GM18909 (cell line): ENCODE results near the gene ADAM10.
"Not testable (repeated sequence)": the region's sequence is repeated elsewhere in the genome, so short reads cannot be mapped to it uniquely, and the experiment has no call there.

Experiments used
- ATAC-seq: cut with Tn5 transposase; IDR thresholded peaks from one replicate; pipeline ENCODE4 v1.9.1; 2021; ENCODE audit warnings: mild to moderate bottlenecking; ENCODE audit not compliant: unreplicated experiment, poor library complexity

Gene ADAM10, protein sequence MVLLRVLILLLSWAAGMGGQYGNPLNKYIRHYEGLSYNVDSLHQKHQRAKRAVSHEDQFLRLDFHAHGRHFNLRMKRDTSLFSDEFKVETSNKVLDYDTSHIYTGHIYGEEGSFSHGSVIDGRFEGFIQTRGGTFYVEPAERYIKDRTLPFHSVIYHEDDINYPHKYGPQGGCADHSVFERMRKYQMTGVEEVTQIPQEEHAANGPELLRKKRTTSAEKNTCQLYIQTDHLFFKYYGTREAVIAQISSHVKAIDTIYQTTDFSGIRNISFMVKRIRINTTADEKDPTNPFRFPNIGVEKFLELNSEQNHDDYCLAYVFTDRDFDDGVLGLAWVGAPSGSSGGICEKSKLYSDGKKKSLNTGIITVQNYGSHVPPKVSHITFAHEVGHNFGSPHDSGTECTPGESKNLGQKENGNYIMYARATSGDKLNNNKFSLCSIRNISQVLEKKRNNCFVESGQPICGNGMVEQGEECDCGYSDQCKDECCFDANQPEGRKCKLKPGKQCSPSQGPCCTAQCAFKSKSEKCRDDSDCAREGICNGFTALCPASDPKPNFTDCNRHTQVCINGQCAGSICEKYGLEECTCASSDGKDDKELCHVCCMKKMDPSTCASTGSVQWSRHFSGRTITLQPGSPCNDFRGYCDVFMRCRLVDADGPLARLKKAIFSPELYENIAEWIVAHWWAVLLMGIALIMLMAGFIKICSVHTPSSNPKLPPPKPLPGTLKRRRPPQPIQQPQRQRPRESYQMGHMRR

DNA sequence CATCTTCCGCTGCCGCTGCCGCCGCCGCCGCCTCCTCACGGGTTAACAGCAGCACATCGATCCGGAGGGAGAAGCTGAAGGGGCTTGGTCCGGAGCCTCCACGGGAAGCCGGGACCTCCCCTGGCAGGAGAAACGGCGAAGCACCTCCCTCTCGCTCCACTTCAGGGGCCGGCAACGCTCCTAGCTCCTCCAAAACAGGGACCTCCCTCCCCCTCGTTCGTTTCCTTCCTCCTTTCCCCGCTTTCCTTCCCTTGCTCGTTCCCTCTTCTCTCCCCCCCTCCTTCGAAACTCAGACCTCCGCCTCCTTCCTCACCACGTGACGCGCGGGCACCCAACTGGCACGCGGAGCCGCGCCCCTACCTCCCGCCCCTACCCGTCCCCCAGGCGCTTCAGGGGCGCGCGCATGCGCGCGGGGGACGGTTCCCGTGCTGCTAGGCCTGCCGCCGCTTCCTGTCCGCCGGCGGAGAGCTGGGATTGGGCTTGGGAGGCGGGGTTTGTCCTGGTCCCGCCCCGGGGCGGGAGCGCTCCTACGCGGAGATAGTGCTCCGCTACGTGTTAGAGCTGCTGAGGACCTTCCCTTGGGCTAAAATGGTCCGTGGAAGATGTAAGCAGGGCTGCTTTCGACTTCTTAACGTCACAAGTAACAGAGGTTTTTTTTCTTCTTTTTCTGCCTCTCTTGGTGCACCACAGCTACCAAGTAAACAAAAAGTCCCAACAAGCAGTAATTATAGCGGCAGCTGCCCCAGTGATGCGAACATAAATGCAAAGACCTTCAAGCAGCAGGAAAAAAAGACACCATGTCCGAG, at the start of gene ADAM10:
ADAM10 (minus strand) TSS at position 176 of the 806 bp plus-strand sequence; CDS start at position 3, 173 bp downstream.
- ATAC-seq = peak; percentile 85

DNA sequence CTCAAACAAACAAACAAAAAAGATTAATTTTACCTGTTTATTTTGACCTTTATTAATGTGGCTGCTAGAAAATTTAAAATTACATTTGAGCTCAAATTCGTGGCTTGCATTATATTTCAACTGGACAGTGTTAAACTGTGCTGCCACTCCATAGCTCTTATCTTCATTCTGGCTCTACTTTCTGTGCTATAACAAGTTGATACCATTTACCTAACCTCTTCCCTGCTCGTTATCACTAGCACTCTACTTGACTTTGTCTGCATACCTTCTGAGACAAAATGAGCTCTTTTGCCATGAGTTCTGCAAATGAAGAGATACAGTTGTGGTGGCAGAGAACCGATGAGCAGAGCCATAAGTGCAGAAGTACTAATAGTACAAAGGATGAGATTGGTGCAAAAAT, 48.0 kb upstream of the ADAM10 start:
- no peak for ATAC-seq

DNA sequence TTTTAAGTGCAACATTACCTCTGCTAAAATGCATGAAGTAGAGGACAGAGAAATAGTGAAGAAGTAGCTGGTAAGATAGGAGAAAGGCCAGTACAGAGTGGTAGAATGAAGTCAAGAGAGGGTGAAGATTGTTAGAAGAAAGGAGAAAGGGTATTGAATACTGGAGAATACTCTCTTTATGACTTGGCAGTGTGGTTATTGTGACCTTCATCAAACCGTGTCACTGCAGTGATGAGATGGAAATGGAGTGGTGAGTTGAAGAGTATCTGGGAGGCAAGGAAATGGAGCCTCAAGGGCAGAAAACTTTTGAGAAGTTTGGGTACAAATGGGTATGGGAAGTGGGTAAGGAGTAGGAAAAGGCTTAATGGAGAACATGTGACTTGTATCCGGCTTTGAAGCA, 46.3 kb upstream of the ADAM10 start:
- ATAC-seq = no peak

DNA sequence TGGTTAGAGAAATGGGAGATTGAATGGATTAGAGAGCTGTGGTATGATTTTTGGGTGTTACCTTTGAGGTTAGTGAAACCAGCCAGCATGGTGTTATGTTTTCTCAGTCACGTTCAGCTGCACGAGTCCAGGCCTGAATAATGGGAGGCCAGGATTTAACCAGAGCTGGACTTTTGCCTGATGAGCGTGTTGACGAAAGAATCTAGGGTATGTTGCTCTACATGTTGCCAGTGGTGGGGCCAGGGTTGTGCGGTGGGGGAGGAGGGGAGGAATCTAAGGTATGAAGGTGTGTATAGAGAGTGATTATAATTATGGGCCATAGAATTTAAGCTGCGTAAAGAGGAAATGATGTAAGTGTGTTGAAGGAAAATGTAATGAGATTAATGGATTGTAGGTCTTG, 44.4 kb upstream of the ADAM10 start:
- ATAC-seq = no peak

DNA sequence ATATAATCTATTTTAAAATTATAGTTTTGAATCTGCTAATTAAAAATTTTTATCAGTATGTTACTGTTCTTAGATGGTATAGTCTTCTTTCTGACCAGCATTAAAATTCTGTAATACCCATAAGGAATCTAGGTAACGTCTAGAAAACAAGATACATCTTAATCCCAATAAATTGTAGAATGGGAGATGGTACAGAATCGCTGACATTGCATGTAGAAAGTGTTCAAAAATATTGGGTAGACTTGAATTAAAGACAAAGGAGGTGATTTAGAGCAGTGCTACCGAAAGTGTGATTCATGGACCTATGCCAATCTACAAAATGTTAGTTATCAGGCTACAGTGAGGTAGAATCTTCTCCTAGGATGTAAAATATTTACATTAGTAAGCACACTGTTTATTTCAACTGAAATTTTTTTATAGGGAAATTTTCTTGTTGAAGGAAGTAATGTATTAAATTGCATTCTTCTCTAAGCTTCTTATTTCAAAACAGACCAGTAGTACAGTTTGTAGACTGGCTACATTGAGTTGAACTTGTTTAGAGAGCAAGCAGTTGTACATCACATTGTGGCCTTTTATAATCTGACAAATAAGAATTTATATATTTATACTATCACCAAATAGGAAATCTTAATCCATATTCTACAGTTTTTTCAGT, 38.7 kb upstream of the ADAM10 start:
- no peak for ATAC-seq

DNA sequence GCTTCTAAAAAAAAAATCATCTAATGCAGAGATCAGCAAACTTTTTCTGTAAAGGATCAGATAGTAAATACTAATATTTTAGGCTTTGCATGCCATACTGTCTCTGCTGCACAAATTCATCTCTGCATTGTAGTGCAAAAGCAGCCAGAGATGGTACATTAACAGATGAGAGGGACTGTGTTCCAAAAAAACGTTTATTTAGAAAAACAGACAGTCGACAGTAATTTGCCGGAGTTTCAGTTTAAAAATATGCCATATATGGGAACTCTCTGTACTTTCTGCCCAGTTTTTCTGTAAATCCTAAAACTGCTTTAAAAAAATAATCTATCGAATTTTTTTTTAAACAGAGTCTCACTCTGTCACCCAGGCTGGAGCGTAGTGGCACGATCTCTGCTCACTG, 35.8 kb upstream of the ADAM10 start:
- ATAC-seq = no peak

DNA sequence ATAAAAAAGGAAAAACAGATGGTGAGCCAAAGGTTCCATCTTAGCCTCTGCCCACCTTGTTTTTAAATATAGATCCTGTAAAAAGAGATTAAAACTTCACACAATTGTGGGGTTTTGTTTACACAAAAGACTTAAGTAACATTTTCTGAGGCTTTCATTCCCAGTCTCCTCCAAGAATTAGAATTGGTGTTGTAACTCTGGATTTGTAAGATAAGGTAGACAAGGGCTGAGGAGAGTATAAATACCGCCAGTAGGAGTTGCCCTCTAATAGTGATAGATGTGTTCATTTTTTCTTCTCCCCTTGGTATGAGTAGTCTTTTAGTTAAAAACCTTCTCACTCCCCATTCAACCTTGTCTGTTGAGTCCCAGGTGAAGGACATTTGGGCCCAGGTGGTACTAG, 30.0 kb upstream of the ADAM10 start:
- no peak for ATAC-seq

DNA sequence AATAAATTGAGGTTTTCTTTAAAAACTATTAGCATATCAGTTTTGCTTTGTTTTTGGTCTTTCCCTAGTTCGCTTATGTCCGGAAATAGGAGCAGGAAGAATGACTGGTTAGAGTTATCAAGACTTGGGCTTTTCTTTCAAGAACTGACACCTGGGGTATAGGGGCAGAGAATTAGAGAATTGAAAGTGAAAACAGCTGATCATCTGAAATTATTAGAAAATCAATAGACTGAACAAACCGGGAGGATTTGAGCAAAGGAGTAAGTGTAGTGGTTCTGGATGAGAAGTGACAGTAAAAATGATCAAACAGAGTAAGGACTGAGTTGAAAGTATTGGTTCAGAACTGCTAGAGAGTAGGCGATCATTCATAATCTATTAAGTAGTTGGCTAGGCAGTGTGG, 27.6 kb upstream of the ADAM10 start:
- ATAC-seq = peak; percentile 59

DNA sequence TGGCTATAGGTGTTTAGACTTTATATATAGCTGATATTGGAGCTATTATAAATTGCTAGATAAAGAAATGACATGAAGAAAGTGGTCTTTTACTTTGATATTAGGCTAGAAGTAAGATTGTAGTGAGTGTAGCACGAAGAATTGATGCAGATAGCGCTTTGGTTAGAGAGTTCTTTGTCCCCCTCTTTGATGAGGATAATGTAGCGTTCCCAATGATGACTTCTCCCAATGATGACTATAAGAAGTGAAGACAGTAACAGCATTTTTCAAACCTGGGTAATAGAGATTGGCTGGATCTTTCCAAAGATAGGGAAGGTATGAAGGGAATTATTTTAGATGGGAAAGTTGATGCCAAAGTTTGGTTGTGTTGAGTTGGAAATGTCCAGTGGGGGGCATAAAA, 25.9 kb upstream of the ADAM10 start:
- no peak for ATAC-seq

DNA sequence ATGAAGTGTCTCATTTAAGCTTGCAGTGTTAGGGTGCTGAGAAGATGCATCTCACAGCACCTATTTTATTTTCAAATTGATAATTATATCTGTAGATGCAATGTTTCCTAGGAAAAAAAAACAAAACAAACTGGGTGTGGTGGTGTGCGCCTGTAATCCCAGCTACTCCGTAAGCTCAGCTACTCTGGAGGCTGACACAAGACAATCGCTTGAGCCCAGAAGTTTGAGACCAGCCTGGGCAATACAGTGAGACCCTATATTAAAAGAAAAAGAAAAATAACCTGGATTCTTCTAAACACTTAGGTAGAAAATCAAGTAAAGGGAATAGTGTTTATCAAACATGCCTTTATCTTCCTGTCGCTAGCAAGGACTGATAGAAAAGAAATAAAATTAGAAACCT, 23.5 kb upstream of the ADAM10 start:
- no peak for ATAC-seq

DNA sequence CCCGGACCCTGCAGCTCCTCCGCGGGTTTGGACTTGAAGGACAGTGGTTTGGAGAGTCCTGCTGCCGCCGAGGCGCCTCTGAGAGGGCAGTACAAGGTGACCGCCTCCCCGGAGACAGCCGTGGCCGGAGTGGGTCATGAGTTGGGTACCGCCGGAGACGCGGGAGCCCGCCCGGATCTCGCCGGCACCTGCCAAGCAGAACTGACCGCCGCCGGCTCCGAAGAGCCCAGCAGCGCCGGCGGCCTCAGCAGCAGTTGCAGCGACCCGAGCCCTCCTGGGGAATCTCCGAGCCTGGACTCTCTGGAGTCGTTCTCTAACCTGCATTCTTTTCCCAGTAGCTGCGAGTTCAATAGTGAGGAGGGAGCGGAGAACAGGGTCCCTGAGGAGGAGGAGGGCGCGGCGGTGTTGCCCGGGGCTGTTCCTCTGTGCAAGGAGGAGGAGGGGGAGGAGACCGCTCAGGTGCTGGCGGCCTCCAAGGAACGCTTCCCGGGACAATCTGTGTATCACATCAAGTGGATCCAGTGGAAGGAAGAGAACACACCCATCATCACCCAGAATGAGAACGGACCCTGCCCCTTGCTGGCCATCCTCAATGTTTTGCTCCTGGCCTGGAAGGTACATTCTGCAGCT, 22.2 kb upstream of the ADAM10 start:
- ATAC-seq = peak; percentile 12

DNA sequence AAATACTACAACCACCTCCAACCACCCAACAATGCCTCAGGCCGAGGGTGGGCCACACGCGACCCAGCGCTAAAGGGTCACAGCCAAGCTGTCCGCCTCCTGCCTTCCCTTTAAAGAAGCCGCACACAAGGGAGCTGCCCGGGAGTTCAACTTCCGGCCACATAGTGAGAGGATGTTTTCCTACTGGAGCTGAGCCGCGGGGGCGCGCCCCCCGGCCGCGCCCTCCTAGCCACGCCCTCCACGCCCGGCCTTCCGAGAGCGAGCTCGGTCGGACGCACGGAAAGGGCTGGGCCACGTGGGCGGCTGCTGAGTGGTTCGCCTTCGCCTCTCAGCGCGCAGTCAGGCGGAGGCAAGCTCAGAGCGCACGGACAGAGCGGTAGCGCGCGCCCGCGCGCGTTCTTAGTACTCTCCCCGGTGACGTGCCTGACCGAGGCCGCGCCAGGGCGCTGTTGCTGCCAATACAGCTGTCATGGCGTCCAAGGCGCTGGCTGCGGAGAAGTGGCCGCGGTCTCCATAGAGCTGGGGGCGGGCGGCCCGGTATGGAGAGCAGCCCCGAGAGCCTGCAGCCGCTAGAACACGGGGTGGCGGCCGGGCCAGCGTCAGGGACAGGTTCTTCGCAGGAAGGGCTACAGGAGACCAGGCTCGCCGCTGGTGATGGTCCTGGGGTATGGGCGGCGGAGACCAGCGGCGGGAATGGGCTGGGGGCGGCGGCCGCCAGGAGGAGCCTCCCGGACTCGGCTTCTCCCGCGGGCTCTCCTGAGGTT, 21.5 kb upstream of the ADAM10 start, which contains the start of gene MINDY2:
MINDY2 (plus strand) TSS at position 446 of the 764 bp plus-strand sequence; CDS start at position 540, 94 bp downstream.
- peak; percentile 94 for ATAC-seq

DNA sequence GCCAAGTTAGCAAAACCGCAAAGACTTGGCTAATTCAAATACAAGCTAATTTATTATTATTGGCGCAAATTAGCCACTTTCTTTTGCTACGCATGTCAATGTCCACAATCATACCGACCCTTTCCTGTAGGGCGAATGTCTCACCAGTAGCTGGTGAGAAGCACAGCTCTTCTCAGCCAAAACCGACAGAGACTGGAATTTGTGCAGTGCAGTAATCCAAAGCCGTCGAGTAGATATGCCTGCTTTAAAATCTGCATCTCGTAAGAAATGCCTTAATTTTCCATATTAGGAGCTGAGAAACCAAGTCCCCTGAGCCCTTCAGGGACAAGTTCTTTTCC, 21.0 kb upstream of the ADAM10 start:
- peak; percentile 12 for ATAC-seq

DNA sequence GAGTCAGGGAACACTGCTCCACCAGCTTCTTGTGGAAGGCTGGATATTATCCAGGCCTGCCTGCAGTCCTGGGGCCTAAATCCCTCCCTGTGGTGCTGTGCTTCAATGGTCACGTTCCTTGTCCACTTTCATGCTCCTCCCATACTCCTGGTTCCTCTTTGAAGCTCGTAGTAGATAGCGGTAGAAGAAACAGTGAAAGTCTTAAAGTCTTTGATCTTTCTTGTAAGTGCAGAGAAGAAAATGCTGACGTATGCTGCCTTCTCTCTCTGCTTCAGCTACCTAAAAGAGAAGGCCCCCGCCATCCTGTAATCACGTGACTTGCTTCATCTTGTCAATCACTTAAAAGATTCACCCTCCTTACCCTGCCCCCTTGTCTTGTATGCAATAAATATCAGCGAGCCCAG, 19.1 kb upstream of the ADAM10 start:
- ATAC-seq = not testable (repeated sequence)

DNA sequence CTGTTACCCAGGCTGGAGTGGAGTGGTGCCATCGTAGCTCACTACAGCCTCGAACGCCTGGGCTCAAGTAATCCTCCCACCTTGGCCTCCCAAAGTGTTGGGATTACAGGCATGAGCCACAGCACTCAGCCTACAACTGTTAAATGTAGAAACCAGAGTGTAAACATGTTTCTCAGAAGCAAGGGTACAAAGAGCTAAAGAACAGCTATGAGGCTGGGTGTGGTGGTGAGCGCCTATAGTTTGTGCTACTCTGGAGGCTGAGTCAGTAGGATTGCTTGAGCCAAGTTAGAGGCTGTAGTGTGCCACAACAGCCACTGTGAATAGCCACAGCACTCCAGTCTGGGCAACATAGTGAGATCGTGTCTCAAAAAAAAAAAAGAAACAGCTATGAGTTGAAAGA, 16.8 kb upstream of the ADAM10 start:
- no peak for ATAC-seq

DNA sequence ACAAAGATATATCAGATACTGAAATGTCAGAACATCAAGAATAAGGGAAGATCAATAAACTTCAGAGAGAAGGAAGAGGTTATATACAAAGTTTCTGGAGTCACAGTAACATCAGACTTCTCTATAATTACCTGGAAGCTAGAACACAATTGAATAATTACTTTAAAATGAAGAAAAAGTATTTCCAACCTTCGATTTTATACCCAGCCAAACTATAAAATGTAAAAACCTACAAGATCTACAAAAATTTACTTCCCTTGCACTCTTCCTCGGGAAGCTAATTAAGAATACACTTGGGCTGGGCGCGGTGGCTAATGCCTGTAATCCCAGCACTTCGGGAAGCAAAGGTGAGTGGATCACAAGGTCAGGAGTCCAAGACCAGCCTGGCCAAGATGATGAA, 15.0 kb upstream of the ADAM10 start:
- ATAC-seq = no peak

DNA sequence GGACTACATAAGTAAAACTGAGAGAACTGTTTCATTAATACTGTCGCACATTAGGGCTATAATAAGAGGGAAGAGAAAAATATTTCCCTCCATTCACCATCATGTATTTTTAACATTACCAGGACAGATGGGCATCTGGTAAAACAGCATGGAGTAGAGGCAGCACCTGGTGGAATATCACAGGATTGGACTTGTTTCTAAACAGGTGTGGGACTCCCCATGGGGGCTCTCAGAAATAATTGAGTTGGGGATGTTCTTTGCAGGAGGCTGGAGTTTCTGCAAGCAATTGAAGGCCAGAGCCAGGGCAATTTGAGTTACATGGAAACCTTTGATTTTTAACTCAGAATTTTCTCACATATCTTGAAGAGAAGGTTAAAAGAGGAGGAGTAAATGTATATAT, 13.2 kb upstream of the ADAM10 start:
- no peak for ATAC-seq

DNA sequence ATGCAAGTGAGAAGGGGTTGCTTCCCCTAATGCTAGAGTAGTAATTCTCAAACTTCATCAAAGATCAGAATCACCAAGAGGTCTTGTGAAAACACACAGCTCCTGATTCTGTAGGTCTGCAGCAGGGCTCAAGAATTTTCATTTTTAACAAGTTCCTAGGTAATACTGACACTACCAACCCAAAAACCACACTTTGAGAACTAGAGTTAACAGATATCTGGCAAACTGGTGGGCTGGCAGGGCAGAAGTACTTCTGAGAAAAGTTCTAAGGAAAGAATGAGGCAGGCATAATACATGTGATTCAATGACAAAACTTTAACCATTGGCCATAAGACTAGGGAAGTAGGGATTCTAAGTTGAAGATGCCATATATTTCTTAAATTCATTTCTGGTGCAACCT, 12.8 kb upstream of the ADAM10 start:
- no peak for ATAC-seq

DNA sequence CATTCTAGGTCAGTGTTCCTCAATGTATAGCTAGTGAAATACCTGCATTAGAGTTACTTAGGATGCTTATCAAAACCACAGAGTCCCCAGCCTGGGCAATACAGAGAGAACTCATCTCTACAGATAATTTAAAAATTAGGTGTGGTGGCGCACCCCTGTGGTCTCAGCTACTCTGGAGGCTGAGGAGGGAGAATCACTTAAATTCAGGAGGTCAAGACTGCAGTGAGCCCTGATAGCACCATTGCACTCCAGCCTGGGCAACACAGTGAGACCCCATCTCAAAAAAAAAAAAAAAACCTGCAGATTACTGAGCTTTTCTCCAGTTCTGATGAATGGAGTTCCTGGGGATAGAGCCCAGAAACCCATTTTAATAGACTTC, 11.5 kb upstream of the ADAM10 start:
- no peak for ATAC-seq
